ENCODE data around the gene CTIF. TPM values are rescaled to one million over a fixed set of nuclear protein-coding genes. Genes with fewer than 3 reads are reported as not detected.

CTIF gene
- total RNA-seq, 4 donors from 2014 or later = 72.2 to 137 (median 86.5) TPM

DNA sequence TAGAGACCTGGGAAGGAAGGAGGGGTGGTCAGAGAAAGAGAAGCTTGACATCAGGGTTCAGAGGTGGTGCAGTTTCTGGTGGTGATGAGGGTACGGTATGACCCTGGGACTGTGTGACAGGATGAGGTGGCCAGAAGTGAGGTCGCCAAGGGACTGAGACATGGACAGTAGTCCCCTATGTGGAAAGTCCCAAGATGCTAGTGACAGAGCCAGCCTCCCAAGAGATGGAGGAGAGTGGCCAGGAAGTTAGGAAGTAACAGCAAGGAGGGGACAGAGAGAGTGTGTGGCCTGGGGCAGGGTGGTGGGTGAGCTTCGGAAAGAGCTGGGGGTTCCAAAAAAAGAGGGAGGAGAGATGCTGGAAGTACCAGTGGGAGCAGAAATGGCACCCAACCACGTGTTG is 345.9 kb downstream of the CTIF start:
- Histone ChIP-seq H3K27me3 (no peaks in the 10 kb centered on the region), H3K36me3 (no peaks in the 10 kb centered on the region), H3K4me1 (peaks cover 0 to 7% (median 0%) of the 10 kb centered on the region in 4 donors), H3K9me3 (no peaks in the 10 kb centered on the region), H3K27ac (no peak overlapping the region), H3K4me3 (no peak overlapping the region)
- WGBS, 2 donors = 82 to 83% methylated on average over 4 of the region's 4 CpGs
- no peak for TF ChIP-seq POLR2A (IDR thresholded peaks at IDR 0.05)
- TF ChIP-seq EP300 (IDR thresholded peaks at IDR 0.05) = no peak
- TF ChIP-seq, protein P1, sequence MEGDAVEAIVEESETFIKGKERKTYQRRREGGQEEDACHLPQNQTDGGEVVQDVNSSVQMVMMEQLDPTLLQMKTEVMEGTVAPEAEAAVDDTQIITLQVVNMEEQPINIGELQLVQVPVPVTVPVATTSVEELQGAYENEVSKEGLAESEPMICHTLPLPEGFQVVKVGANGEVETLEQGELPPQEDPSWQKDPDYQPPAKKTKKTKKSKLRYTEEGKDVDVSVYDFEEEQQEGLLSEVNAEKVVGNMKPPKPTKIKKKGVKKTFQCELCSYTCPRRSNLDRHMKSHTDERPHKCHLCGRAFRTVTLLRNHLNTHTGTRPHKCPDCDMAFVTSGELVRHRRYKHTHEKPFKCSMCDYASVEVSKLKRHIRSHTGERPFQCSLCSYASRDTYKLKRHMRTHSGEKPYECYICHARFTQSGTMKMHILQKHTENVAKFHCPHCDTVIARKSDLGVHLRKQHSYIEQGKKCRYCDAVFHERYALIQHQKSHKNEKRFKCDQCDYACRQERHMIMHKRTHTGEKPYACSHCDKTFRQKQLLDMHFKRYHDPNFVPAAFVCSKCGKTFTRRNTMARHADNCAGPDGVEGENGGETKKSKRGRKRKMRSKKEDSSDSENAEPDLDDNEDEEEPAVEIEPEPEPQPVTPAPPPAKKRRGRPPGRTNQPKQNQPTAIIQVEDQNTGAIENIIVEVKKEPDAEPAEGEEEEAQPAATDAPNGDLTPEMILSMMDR (IDR thresholded peaks at IDR 0.05) = no peak
- no peak for DNase-seq (ENCODE audit: low spot score in 2 of 2)

DNA sequence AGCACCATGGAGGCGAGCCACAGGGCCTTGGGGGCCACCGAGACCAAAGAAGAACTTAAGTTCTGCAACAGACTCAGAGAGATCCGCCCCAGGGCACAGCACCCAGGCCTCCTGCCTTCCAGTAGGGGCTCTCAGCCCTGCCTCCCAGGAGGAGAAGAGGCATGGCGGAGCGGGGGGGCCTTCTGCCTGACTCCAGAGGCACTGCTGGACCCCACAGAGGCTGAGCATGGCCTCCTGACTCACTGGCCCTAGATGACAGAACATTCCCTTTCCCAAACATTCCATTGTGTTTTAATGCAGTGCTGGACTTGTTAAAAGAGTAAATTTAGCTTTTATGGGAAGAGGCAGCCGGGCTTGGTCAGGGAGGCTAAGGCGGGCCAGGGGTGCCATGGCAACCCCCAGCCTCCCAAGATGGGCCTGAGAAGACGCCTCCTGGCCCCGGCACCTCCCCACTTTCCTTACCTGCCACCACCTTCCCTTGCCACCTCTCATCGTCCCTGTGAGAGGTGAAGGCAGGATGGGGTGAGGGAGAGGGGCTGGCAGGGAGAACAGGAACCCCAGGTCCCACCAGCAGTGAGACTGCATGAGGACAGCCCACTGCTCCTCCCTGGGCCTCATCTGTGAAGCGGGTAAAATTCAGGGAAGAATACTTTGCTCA is 346.6 kb downstream of the CTIF start:
- no peak for DNase-seq (ENCODE audit: low spot score in 2 of 2)
- Histone ChIP-seq H3K36me3 (no peaks in the 10 kb centered on the region), H3K4me3 (no peak overlapping the region), H3K9me3 (no peaks in the 10 kb centered on the region), H3K27ac (no peak overlapping the region), H3K27me3 (no peaks in the 10 kb centered on the region), H3K4me1 (peaks cover 0 to 10% (median 0%) of the 10 kb centered on the region in 4 donors)
- 83 to 92% methylated on average over 11 of the region's 11 CpGs for WGBS, 2 donors
- TF ChIP-seq POLR2A (IDR thresholded peaks at IDR 0.05) = no peak
- no peak for TF ChIP-seq EP300 (IDR thresholded peaks at IDR 0.05)
- TF ChIP-seq, protein P1 (IDR thresholded peaks at IDR 0.05) = no peak

DNA sequence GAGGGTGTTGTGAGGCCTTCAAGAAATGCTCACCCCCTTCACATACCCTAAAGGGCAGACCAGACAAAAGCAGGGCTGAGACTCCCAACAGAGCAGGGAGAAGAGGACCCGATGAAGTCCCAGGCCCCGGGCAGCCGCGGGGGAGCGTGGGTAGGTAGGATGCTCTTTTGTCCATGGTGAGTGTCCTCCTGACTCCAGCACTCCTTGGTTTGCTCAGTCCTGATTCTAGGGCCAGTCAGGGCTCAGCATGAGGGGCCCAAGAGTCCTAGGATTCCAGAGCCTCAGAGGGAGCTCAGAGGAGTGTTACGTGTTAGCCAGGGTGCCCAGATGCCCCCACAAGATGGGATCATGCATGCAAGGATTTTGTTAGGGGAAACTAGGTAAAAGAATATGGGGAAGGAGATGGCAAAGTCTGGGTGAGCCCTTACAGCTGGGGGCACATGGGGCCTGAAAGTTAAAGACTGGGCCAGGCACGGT is 347.1 kb downstream of the CTIF start:
- DNase-seq (ENCODE audit: low spot score in 2 of 2) = no peak
- no peaks in the 10 kb centered on the region for H3K9me3 ChIP-seq
- H3K27me3 ChIP-seq = no peaks in the 10 kb centered on the region
- H3K27ac ChIP-seq = no peak overlapping the region
- H3K4me1 ChIP-seq = peaks cover 0 to 10% (median 0%) of the 10 kb centered on the region in 4 donors
- TF ChIP-seq, protein P1 (IDR thresholded peaks at IDR 0.05) = no peak
- no peak for TF ChIP-seq POLR2A (IDR thresholded peaks at IDR 0.05)
- TF ChIP-seq EP300 (IDR thresholded peaks at IDR 0.05) = no peak
- 89 to 93% methylated on average over 7 of the region's 7 CpGs for WGBS, 2 donors
- H3K36me3 ChIP-seq = no peaks in the 10 kb centered on the region
- H3K4me3 ChIP-seq = no peak overlapping the region

DNA sequence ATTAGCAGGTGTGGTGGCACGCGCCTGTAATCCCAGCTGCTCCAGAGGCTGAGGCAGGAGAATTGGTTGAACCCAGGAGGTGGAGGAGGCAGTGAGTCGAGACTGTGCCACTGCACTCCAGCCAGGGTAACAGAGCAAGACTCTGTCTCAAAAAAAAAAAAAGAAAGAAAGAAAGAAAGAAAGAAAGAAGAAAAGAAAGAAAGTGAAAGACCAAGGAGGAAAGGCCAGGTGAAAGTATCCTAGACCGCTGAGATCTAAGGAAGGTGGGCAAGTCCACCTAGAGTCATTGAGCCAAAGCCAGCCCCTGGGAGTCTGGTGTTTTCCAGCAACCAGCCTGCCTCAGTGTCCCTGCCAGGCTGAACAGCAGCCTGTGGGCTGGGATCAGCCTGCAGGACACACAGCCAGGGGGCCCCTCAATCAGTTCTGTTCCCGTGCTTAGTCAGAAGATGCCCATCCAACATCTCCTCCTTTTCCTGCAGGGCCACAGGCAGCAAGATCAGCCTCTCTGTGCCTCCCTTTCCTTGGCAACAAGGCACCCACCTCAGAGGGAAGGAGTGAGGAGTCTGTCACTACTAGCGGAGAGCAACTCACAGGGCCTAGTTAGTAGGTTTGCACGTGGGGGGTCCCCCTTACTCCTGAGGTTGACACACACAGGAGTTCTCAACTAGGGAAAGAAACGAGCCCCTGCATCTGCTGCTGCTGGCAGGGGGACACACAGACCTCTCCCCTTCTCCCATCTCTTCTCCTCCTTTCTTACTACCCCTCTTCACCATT is 347.9 kb downstream of the CTIF start:
- 89 to 96% methylated on average over 7 to 8 of the region's 8 CpGs for WGBS, 2 donors
- no peak for DNase-seq (ENCODE audit: low spot score in 2 of 2)
- H3K36me3 ChIP-seq = no peaks in the 10 kb centered on the region
- no peak overlapping the region for H3K27ac ChIP-seq
- H3K4me1 ChIP-seq = peaks cover 0 to 10% (median 0%) of the 10 kb centered on the region in 4 donors
- H3K27me3 ChIP-seq = no peaks in the 10 kb centered on the region
- no peak overlapping the region for H3K4me3 ChIP-seq
- no peaks in the 10 kb centered on the region for H3K9me3 ChIP-seq
- no peak for TF ChIP-seq EP300 (IDR thresholded peaks at IDR 0.05)
- TF ChIP-seq POLR2A (IDR thresholded peaks at IDR 0.05) = no peak

DNA sequence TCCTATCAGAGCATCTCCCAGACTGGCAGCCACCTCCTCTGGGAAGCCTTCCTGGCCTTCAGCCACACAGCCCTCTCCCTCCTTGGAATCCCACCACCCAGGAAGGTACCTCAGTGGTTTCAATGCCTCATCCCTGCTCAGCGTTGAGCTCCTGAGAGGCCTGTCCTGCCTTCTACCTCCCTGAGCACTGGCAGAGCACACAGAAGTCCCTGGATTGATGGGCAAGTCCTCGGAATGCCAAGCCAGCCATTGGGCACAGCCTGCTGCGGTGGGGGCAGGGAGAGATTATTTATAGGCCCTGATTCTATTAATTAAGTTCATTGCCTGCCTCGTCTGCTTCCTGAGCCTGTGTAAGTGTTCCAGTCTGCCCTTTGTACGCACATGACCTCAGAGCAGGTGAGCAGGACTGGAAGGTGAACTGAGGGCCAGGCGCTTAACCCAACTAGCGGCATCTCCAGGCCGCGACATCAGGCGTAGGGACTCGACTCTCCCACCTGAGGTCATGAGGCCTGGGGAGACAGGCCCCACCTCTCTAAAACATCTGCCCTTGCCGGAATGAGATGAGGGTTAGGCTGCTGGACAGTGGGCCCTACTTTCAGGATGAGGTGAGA is 348.6 kb downstream of the CTIF start:
- H3K36me3 ChIP-seq = no peaks in the 10 kb centered on the region
- no peaks in the 10 kb centered on the region for H3K27me3 ChIP-seq
- 93 to 94% methylated on average over 10 to 12 of the region's 12 CpGs for WGBS, 2 donors
- peaks cover 0 to 10% (median 0%) of the 10 kb centered on the region in 4 donors for H3K4me1 ChIP-seq
- no peak for DNase-seq (ENCODE audit: low spot score in 2 of 2)
- H3K9me3 ChIP-seq = no peaks in the 10 kb centered on the region
- H3K27ac ChIP-seq = no peak overlapping the region
- TF ChIP-seq, protein P1 (IDR thresholded peaks at IDR 0.05) = no peak
- no peak for TF ChIP-seq EP300 (IDR thresholded peaks at IDR 0.05)
- no peak for TF ChIP-seq POLR2A (IDR thresholded peaks at IDR 0.05)
- H3K4me3 ChIP-seq = no peak overlapping the region
